ENCODE data around the gene RTTN.

- TF ChIP-seq, protein P1, sequence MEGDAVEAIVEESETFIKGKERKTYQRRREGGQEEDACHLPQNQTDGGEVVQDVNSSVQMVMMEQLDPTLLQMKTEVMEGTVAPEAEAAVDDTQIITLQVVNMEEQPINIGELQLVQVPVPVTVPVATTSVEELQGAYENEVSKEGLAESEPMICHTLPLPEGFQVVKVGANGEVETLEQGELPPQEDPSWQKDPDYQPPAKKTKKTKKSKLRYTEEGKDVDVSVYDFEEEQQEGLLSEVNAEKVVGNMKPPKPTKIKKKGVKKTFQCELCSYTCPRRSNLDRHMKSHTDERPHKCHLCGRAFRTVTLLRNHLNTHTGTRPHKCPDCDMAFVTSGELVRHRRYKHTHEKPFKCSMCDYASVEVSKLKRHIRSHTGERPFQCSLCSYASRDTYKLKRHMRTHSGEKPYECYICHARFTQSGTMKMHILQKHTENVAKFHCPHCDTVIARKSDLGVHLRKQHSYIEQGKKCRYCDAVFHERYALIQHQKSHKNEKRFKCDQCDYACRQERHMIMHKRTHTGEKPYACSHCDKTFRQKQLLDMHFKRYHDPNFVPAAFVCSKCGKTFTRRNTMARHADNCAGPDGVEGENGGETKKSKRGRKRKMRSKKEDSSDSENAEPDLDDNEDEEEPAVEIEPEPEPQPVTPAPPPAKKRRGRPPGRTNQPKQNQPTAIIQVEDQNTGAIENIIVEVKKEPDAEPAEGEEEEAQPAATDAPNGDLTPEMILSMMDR (IDR thresholded peaks at IDR 0.05; ENCODE audit: low read length), result no peak
- TF ChIP-seq EZH2 (optimal IDR thresholded peaks at IDR 0.05; ENCODE audit: low read depth, low read length), result no peak
- TF ChIP-seq EZH2phosphoT487 (IDR thresholded peaks at IDR 0.05; ENCODE audit: low read length), result no peak
Measured at GRCh38 chr18:70116949-70117348, 88.5 kb downstream of the RTTN start.
